HG03095 (cell line): Measurements from ENCODE around the gene XRN2.
"Not testable (repeated sequence)": the region's sequence is repeated elsewhere in the genome, so short reads cannot be mapped to it uniquely, and the experiment has no call there.

Source experiments
- ATAC-seq: cut with Tn5 transposase; IDR thresholded peaks from one replicate; pipeline ENCODE4 v1.9.1; 2021; ENCODE audit warnings: moderate library complexity; ENCODE audit not compliant: unreplicated experiment

XRN2 gene

DNA sequence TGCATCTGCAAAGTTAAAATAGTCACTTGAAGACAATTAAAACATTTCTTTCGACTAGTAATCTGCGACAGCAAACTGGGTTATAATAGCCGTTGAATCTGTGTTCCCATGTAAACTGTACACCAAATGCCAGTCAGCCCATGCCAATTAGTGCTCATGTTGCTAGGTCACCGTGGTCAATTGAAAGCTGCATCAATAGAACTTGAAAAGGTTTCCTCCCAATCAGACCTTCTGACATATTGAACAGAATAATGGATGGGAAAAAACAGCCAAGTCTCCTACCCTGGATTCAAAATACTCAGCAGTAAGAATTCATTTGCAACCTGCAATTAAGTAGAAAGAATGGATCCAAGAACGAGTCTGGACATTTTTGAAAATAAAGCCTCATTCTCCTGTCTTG lies 83.0 kb downstream of the XRN2 start:
- ATAC-seq, result no peak

- ATAC-seq, result no peak
Observed at GRCh38 chr20:21387528-21387927, 84.4 kb downstream of the XRN2 start.

GRCh38 chr20:21388566-21388965 lies 85.4 kb downstream of the XRN2 start:
- ATAC-seq, result no peak

- no peak for ATAC-seq
Observed at GRCh38 chr20:21389368-21389767, 86.2 kb downstream of the XRN2 start.

DNA sequence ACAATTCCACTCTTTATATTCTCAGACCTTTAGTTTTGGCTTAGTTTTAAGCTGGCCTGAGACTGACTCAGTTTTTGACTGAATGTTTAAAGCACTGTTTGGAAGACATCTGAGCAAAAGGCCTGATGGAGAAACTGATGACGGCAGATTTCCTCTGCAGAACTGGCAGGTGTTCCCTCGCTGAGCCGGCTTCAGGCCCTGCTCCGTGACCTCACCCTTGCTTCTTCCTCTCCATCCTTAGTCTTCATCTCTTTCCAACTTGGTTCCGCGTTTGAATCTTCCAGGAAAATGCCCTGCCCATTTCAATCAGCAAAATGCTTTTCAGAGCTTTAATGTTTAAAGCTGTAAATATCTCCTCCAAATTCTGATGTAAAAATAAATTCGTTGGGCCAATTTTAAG lies 87.6 kb downstream of the XRN2 start:
- ATAC-seq, result no peak

- ATAC-seq, result no peak
Observed at GRCh38 chr20:21391185-21391971, 88.2 kb downstream of the XRN2 start.

DNA sequence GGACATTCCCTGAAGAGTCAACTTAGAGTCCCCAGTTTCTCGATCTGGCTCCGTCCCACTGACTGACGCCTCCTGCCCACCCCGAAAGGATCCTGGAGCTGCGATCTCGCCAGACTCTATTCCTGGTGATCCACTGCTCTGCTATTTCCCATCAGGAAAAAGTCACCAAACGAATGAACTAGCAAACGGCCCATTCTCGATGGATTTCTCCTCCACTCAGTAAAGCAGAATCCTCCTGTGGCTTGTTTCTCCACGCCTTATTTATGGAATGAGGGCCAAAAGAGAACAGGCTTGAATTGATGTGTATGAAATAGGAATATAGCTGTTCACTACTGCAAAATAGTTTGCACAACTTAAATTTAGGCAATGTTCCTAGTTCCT lies 88.8 kb downstream of the XRN2 start:
- no peak for ATAC-seq

- no peak for ATAC-seq
Observed at GRCh38 chr20:21393166-21393565, 90.0 kb downstream of the XRN2 start.

- no peak for ATAC-seq
Observed at GRCh38 chr20:21393816-21394519, 90.8 kb downstream of the XRN2 start.

- ATAC-seq, result no peak
Observed at GRCh38 chr20:21394551-21394950, 91.4 kb downstream of the XRN2 start.

- no peak for ATAC-seq
Observed at GRCh38 chr20:21395051-21395665, 92.0 kb downstream of the XRN2 start.

DNA sequence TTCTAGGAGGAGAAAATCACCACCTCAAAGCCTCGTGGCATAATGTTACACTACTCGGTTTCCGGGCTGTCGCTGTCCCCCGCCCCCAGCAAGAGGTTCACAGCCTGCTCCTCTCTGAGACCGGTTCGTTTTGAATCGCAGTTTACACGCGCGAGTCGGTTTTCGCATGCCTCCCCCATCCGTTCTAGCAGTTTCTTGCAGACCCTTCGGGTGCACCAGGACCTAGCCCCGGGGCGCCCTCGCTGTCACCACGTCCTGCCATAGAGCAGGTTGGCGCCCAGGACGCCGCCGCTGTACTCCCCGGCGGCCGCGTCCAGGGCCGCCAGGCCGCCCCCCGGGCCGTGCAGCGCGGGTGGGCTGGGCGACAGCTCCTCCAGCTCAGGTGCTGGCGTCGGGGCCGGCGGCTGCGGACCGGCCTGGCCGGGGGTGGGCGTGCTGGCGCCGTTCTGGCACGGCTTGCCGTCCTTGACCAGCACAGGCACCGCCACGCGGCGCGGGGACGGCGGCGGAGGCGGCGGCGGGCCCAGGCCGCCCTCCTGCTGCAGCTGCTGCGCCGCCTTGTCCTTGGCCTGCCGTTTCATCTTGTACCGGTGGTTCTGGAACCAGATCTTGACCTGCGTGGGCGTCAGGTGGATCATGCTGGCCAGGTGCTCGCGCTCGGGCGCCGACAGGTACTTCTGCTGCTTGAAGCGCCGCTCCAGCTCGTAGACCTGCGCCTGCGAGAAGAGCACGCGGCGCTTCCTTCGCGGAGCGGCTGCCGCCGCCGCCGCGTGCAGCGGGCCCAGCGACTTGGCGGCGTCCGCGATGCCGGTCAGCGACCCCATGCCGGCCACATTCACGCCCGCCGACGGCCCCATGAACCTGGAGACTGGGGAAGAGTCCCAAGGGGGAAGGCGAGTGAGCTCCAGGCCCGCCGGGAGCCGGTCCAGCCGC lies 92.8 kb downstream of the XRN2 start:
- ATAC-seq, result no peak

DNA sequence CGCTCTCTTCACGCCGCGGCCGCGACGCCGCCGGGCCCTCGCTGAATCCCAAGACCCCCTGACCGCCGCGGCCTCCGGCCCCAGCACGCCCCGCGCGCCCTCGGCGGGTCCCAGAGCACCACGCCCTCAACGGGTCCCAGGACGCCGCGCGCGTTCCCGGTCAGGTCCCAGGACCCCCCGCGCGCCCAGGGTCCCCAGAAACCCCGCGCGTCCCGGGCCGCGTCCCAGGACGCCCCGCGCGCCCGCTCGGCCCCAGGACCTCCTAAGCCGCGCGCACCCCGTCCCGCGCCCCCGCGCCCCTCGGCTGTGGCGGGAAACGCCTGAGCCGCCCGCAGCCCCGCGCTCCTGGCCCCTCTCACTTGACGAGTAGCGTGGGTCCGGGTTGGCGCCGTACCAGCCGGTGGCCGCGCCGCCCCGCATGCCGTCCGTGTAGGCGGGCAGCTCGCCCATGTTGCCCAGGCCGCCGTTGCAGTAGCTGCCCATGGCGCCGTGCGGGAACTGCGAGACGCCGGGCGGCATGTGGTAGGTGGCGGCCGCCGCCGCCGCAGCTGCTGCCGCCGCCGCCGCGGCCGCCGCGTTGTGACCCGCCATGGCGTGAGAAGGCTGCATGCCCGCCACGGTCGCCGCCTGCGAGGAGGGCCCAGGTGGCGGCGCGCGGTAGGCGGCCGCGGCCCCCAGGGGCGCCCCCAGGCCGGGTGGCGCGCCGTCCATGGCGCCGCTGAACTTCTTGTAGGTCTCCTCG lies 93.6 kb downstream of the XRN2 start:
- no peak for ATAC-seq

- no peak for ATAC-seq
Observed at GRCh38 chr20:21397341-21398108, 94.4 kb downstream of the XRN2 start, which contains the start of gene NKX2-4. NKX2-4 (minus strand) TSS chr20:21397526; CDS start chr20:21397399, 127 bp downstream.

DNA sequence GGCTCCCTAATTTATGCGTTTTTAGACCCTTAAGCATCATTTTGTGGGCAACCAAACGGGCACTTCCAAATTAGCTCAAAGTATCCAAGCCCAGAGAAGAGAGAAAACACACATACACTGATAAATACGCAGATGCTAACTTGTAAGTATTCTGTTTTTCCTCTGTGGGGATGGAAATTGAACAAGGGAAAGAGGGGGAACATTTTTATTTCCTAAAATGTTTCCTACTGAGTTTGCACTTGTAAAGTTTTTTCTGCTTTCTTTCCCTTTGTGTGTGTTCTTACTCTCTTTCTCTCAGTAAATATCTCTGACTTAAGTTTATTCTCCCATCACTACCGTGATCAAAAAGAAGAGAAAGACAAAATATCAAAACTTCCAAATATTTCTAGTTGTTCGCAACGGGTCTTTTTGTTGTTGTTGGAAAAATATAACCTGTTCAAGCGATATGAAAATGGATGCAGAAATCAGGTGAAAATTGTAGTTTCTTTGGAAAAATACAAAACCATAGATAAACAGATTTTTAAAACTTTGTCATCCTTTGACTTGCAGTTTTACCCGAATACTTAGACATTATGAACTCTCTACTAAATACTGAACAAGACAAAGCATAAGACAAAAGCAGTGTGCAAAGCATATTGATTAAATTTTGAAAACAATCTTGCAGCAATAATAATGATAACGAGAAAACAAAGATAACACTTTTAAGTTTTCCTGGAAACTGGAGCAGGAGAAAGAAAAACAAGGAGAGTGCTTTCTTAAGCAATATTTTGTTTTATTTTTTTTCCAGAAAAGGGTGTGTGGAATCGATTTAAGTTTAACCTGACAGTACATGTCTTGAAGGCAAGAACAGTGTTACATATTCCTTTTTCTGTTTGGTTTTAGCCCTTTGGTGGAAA lies 95.2 kb downstream of the XRN2 start:
- ATAC-seq, result no peak

- no peak for ATAC-seq
Observed at GRCh38 chr20:21399005-21399475, 95.9 kb downstream of the XRN2 start.

- ATAC-seq, result no peak
Observed at GRCh38 chr20:21411725-21412124, 108.6 kb downstream of the XRN2 start.

DNA sequence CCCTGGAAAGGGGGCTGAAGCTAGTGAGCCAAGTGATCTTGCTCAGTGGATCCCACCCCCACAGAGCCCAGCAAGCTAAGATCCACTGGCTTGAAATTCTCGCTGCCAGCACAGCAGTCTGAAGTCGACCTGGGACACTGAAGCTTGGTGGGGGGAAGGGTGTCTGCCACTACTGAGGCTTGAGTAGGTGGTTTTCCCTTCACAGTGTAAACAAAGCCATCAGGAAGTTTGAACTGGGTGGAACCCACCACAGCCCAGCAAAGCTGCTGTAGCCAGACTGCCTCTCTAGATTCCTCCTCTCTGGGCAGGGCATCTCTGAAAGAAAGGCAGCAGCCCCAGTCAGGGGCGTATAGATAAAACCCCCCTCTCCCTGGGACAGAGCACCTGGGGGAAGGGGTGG lies 110.9 kb downstream of the XRN2 start:
- ATAC-seq, result not testable (repeated sequence)
